Measurements from ENCODE around the gene ROBO1.

The ROBO1 gene

DNA sequence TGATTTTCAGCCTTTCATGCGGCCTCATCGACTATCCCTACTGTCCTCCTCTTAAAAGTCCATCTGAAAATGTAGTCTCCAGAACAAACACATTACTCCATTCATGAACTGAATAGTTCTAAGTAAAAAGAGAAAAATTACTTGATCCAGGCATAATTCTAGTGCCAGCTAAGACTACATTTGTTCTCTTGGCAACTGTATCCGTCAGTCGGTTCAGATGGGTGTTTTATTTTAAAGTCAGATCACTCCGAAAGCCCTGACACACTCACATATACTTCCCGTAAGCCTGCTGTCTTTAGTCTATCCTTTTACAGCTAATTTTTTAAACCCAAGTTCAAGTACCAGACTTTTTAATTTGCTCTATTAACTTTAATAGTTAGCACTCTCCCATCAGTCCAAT, 1102.7 kb downstream of the ROBO1 start:
- no peak for FAIRE-seq
- no peak for DNase-seq (ENCODE audit: low spot score)

DNA sequence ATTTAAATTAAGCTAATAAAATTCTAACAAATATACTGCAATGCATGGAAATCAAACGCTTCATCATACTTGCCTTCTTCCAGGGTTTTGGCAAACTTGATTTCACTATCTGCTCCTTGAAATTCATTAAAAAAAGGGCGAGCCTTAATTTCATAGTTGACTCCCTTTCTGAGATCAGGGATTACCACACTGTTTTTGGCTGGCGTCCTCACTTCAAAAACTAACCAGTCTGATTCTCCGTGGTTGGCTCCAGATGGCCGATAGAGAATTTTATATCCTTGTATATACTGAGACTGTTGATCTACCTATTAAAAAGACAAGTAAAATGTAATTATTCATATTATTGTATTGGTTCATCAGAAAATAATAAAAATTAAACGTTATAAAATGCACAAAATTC, 1106.8 kb downstream of the ROBO1 start:
- DNase-seq (ENCODE audit: low spot score), result no peak
- no peak for FAIRE-seq

DNA sequence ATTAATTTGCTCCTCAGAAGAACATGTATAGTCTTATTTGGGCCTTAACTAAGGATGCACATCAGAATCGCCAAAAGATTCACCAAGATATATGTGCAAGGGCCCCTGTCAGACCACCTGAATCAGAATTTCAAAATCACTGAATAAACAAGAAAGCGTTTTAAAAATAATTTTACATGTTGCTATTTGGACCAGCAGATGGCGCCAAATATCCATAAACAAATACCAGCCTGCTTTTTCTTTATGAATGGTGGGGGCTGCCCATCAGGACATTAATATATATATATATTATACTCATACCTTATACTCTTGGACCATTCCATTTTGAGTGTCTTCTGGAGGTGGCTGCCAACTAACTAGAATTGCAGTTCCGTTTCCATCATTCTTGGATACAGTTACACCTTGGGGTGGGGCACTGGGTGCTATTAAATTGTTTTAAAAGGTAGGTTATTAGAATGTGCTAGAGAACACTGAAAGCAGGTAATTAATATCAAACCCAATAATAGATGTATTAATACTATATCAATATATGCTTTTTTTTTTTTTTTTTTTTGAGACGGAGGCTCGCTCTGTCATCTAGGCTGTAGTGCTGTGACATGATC, 1108.3 kb downstream of the ROBO1 start:
- DNase-seq (ENCODE audit: low spot score), result peak; percentile 10
- FAIRE-seq, result no peak

DNA sequence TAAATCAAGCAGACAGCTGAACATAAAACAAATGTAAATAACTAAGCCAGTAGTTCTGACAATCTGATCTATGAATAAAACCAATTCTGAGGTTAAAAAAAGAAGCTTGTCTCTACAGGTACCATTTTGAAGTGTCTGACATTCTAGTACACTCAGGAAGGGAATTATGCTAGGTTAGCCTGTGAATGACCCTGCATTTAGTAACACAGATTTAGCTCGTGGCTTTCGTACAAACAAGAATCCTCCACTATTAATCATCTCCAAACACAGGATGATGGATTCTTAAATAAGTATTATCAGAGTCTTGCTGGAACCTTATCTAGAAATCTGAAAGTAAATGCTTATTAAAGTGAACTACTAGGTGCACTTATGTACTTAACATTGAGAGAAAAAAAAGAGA, 1120.1 kb downstream of the ROBO1 start:
- DNase-seq (ENCODE audit: low spot score), result no peak
- FAIRE-seq, result no peak

DNA sequence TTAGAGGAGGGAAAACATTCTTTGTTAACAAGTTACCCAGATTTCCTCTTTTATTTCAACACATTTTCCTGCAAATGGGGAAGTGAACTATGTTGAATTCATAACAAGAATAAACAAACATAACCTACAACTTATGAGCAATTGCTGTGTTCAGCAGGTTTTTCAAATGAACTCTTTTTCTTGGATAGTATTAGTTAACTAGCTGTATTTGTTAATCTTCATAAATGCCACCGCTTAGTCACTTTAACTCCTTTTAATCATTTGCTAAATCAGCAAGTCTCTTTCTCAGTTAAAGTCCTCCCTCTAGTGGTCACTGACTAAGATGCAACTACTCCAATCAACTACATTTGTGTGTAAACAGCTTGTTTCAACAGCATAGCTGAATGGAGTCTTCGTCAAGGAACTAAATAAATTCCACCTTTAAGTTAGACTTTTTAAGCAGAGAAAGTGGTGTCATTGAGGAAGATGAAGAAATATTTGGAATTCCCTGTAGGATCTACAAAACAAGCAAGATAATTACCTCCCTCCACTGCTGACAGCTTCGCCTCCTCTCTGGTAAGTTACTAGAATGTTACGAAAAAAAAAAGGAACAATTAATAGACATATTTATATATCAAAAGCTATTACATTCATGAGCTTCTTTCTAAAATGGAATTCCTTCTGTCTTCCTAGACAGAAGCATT, 1122.0 kb downstream of the ROBO1 start:
- FAIRE-seq, result no peak
- peak; percentile 38 for DNase-seq (ENCODE audit: low spot score)

DNA sequence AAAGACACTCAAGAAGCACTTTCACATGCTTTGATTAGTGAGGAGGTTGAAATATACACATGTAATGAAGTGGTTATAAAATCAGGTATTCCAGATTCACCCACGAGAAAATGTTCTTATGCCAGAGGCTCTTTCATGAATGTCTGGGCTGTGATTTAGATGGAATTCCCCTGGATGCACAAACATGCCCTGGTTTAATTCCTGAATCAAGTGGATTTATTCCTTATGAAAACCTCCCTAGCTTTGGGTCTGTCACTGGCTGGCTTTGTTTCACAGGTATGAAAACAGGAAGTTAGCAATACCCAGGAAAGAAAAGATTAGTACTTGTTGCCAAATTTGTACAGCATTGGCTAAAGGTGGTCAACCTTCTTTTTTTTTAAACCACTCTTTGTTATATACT, 1123.0 kb downstream of the ROBO1 start:
- DNase-seq (ENCODE audit: low spot score) (no peak), FAIRE-seq (no peak)

DNA sequence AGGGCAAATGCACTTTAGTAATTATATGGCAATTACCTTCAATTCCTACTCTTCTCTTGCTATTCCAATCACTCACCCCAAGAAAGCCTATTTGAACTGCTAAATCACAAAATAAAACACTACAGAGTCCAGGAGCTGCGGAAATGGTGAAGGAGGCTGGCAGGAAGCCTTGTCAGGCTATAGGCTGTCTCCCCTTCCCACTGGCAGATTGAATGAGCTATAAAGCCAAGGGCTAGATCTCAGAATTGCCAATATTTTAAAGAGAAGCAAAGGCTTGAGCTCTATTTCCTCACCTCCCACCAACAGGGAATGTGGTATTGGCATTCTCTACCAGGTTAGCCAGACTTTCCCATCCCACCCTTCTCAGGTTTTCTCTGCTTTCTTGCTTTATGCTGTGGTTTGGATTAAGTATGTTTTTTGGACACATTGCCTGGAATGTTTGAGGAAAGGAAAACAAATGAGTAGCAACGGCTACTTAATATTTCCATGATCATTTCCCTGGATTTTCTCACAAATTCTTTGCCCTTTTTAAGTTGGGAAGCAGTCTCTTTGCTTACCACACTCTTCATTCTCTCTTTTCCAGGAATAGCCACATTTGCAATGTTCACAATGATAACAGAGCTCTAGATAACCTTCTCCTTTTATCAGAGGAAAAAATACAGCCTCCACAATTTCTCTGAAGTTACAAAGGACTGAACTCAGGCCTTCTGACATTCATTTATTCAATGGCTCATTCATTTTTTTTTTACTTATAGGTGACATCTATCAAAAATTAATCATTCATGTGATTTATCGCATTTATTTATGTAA, 1125.4 kb downstream of the ROBO1 start:
- DNase-seq (ENCODE audit: low spot score) (no peak), FAIRE-seq (no peak)

DNA sequence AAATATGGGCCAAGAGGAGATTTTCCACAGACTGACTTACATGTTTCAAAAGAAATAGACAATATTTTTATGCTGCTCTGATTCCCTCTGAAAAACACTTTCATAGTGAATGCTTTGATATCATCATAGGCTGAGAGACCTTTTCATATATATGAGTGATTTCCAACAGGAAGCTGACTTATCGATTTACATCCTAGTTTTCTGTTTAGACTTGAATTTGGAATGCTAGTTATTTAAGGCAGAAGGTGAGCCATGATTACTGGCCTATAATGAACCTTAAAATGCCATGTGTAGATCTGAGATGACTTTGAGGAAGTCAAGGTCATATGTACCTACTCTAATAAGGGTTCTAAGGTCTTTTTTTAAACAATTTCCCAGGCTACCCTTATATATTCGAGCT, 1126.1 kb downstream of the ROBO1 start:
- FAIRE-seq, result no peak
- DNase-seq (ENCODE audit: low spot score), result no peak

DNA sequence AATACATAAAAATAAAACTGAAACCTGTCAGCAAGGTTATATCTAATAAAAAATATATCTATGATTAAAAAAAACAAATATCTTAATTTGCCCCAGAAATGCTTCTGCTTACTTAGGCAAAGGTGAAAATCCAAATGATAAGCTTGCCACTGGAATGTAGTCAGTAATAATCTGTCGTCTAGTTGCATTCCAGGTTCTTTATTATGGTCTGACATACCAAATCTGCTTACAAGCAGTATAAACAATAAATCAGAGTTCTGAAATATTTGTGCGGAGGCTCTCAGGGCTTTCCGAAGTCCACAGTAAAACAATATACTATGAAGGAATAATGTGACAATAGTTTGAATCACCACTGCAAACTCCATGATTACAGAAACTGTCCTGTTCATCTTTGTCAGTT, 1133.5 kb downstream of the ROBO1 start:
- FAIRE-seq (no peak), DNase-seq (ENCODE audit: low spot score) (no peak)

DNA sequence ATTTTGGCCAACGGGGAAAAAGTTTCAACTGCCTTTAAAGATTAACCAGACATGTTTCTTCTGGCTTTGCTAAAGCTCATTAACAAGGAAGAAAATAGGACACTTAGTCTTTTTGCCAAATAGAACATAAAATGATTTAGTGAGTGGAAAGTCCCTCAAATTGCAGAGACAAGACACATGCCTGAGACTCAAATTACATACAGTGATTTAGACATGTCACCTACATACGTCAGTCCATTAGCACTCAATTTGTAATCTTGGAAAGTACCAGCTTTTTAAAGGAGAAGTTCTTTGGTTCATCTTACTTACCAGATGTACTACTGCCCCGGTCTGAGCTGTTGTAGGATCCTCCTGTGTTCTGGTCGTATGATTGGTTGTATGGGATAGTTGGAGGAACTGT, 1134.2 kb downstream of the ROBO1 start:
- no peak for FAIRE-seq

DNA sequence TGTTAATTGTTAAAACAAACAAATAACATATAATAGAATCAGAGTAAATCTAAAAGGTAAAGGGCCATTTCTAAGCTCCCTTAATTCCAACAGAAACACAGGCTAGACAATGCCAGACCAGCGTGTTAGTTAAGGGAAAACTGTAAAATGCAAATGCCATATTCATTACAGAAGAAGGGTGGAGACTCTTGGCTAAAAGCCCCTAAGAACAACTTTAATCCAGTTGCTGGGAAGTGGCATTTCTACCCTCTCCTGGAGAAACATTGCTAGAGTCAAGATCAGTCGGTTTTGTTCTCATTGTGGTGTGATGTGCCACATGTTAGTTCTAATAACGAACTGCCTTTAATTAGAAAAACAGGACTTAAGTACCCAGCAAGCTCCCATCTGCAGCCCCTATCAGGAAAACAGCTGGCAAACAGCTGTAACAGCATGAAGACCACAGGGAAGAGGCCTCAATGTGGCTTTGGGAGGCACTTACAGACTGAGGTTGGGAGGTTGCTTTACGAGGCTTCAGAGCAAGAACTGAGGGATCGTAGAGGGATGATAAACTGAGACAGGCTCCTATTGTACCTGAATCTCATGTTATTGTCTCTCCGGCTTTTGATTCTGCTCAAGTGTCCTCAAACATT, 1134.8 kb downstream of the ROBO1 start:
- FAIRE-seq (no peak), DNase-seq (ENCODE audit: low spot score) (no peak)

More for the DNA sequence above, 1134.2 kb downstream of the ROBO1 start:
- no peak for DNase-seq (ENCODE audit: low spot score)

DNA sequence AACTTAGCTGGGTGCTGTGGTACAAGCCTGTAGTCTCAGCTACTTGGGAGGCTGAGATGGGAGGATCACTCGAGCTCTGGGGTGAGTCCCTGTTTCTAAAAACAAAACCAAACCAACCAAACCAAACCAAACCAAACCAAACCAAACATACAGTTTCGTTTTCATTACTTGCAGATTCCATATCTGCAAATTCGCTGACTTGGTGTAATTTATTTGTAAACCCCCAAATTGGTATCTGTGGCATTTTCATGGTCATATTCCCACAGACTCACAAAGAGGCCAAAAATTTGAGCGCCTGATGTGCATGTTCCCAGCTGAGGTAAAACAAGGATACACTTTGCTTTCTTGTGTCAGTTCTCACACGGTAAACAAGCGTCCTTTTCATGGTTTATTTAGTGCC, 1138.3 kb downstream of the ROBO1 start:
- FAIRE-seq, result no peak
- no peak for DNase-seq (ENCODE audit: low spot score)

DNA sequence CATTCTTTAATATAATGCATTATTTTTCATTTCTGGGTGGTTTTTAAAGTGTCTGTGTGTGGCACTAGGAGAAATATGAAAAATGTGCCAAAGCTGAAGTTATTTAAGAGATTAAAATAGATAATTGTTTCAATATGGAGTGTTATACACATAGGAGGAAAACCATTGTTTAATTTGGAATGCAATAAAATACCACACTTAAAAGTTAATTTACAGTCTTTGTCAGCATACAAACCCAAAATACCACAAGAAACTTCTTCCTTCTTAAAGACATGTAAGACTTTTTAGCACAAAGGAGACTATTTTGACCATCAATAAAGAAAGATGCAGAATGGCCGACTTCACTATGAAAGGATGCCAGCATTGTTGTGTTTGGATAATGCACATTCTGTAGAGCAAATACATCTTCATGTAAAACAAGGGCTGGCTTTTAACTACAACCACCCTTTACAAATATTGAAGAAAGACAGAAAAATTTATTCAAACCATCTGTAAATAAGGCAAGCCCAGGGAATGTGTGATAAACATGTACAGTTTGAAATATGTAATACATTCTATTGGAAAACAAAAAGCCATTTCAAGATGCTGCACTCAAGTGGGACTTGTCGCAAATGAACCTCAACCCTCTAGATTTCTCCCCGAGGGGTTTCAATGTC, 1146.6 kb downstream of the ROBO1 start:
- DNase-seq (ENCODE audit: low spot score), result no peak
- FAIRE-seq, result no peak

DNA sequence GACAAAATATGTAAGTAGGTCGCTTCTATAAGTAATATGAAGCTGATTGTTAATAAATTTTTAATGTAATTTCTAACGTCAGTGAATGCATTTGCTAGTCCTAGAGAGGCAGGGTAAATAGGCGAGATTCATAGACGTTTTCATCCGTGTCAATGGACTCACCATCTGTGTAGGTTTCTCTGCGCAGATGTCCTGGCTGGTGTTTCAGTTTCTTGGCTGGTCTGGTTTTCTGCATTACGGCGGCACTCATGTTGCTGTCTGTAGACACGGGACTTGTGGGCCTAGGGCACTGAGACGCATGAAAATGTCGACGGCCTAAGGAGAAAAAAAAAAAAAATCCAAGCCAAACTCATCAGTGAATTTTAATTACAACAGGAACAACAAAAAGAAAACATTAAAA, 1153.3 kb downstream of the ROBO1 start:
- no peak for DNase-seq (ENCODE audit: low spot score)
- no peak for FAIRE-seq

DNA sequence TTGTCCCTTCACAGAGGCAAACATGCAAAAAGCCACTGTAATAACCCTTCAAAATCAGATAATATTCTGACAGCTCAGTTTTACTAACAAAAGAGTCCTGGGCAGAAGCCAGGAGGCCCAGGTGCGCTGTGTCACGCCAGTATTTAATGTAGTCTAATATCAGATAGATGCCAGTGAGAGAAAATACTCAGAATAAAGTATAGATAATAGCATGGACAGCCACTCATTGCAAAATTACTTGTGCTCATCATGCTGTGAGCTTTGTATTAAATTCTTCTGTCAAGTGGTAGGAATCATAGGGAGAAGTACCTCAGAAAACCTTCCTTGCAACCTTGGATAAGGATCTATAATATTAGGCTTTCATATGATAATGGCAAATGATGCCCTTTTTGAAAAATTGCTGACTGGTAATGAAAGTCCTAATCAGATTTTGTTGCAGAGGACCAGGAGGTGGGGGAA, 1154.3 kb downstream of the ROBO1 start:
- DNase-seq (ENCODE audit: low spot score), result no peak

DNA sequence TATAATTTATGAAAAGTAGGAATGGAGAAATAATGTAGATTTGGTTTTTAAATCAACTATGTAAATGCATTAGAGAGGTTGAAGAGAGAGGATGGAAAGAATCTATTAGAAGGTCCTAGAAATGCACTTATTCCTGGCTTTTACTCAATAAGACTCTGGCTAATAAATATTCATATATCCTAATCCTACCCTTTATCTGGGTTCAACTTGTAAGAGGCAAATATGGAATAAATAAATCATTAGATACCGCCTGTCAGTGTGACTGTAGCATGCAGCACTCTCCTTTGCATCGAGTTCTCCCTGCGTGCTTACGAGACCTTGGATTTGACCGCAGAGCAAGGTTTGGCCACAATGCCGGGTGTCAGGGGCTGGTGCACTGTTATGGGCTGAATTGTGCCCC, 1156.5 kb downstream of the ROBO1 start:
- no peak for DNase-seq (ENCODE audit: low spot score)
- FAIRE-seq, result no peak

More for the DNA sequence above, 1154.3 kb downstream of the ROBO1 start:
- FAIRE-seq, result no peak

DNA sequence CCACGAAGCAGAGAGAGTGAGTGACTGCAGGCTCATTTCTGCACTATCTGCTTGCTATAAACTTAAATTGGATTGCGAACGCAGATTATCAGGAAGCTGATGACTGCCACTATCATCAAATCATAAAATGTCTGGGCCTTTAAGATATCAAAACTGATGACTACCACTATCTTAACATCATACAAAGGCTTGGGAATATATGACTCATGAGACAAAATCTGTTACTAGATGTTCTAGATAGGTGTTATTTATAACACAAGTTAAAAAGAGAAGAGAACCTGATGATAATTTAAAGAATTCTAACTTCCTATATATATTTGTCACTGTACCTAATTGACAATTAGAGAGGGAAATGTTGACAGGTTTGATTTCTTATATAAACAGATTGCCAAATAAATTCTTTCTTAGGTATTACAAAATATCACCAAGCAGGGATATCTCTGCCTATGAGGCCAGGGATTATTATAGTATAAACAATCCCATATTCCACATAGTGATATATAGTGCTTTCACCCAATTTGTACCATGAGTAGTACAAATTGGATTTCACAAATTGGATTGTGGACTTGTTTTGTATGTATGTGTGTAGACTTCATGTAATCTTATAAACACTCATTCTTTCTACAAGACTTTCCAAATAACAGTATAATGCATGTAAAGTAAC, 1157.2 kb downstream of the ROBO1 start:
- FAIRE-seq (no peak), DNase-seq (ENCODE audit: low spot score) (no peak)

DNA sequence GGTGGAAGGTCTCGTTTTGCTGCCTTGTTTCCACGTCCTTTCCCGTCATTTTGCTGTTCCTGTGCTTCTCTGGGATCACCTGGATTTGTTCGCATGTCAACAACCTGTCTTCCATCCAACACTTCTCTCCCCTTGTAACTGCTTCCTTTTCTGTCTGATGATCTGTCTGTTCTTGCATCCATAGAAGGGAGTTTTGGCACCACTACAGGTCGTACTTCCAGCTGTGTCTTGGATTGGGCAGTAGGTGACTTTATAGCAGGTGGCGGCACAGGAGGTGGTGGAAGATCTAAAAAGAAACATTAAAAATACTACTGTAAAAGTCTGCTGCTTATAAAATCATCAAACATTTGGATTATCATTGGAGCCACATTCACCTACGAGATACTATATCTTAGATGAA, 1161.0 kb downstream of the ROBO1 start:
- no peak for FAIRE-seq

DNA sequence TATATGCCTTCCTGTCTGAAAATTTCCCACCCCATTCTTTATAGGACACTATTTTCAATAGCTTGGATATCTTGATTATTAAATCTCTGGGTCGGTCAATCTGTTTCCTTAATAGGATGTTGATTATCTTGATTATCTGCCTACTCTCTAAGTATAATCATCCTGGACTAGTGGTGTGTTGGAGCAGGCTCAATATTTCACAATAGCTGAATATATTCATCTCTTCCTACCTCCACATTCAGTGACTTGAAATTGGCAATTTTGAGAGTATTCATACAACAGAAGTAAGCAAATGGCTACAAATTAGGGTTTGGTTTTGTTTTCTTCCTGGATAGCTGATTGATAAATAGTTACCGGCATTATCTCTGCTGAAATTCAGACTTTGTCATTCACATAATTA, 1162.6 kb downstream of the ROBO1 start:
- FAIRE-seq, result no peak
- no peak for DNase-seq (ENCODE audit: low spot score)

More for the DNA sequence above, 1161.0 kb downstream of the ROBO1 start:
- no peak for DNase-seq (ENCODE audit: low spot score)

DNA sequence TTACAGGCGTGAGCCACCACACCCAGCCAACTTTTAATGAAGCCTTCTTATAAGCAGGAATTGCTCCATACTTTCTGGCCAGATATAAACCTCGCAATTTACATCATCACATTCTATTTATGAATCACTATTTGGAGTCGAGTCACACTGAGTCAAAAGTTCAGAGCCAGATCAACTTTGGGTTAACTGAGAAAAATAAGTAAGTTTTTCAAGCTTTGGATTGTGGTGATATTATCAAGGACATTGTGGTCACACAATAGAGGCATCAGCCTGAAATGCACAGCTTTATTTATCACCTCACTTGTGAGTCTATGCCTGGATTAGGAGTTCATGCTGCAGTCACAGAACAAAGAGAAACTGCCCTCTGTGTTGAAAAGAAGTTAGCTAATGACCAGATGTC, 1163.5 kb downstream of the ROBO1 start:
- DNase-seq (ENCODE audit: low spot score), result no peak
- FAIRE-seq, result no peak

DNA sequence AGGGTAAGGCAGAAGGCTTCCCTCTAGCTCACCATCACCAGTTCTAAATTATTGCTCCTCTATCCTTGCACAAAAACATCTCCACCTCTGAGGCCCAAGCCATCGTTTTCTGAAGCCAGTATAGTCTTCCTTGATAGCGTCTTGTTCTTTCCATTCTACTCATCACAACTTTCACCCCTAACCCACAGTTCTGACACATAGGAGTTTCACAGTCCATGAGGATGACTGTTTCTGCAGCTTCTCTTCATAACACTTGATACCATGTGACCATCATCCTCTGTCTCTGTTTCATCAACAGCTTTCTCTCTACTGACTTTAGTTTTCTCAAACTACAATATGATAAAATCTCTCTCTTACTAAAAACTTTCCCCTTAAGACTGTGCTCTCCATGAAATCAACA, 1166.5 kb downstream of the ROBO1 start:
- DNase-seq (ENCODE audit: low spot score), result no peak
- FAIRE-seq, result no peak
